A549 (cell line): ENCODE results near the gene MAN1C1. TPM values are rescaled to one million over a fixed set of nuclear protein-coding genes. Genes with fewer than 3 reads are reported as not detected.
A peak's percentile ranks its signal among the peaks of the same experiment; 100 is the strongest.

Source experiments
- ATAC-seq, 2 experiments: fragments of 200-7000 bp in 1 of 2; fragments of >200 bp in 1 of 2; cut with Nextera tagmentation in 1 of 2; cut with Tn5 transposase in 1 of 2; 3 replicates each; pipeline versions ENCODE4 v1.8.0 to v1.9.1; 2018 to 2020; ENCODE audit warnings: mild to moderate bottlenecking in 1 of 2, moderate library complexity in 1 of 2
- CTCF ChIA-PET: fragments of 300-600 bp; sonication (Branson Sonifier 250); formaldehyde crosslinking; extraction: SDS; loops from one replicate; lab custom pipeline; 2021; ENCODE audit warnings: antibody characterized with exemption, inconsistent platforms; lab: Yijun Ruan, JAX
- POLR2A ChIA-PET: fragments of 350-600 bp; formaldehyde crosslinking; extraction: SDS; loops from one replicate; lab custom pipeline; 2021; ENCODE audit warnings: antibody characterized with exemption, inconsistent platforms; lab: Yijun Ruan, JAX
- DNase-seq, 2 experiments: peaks; one replicate each; pipeline versions ENCODE4 v3.0.0 to v3.0.0-alpha.2; 2011 to 2016; ENCODE audit warnings: low read depth in 1 of 2, low spot score in 1 of 2
- FAIRE-seq: peaks from 2 replicates; lab custom pipeline; 2011; peaks lifted over from hg19 to GRCh38; lab: Jason Lieb, UNC
- H3K27ac ChIP-seq, 2 experiments: fragments of >200 bp; sonication (Bioruptor Twin); formaldehyde crosslinking; 3 replicates each; pipeline ENCODE4 v1.5.1; 2016 to 2017
- H3K4me1 ChIP-seq: fragments of >200 bp; sonication (Bioruptor Twin); formaldehyde crosslinking; 3 replicates; pipeline ENCODE4 v1.6.1; 2016
- H3K4me2 ChIP-seq: fragments of >200 bp; sonication (Bioruptor Twin); formaldehyde crosslinking; 3 replicates; pipeline ENCODE4 v1.6.1; 2016
- H3K4me3 ChIP-seq: fragments of >200 bp; sonication (Bioruptor Twin); formaldehyde crosslinking; 3 replicates; pipeline ENCODE4 v1.5.1; 2016
- H3K9me3 ChIP-seq: fragments of >200 bp; sonication (Bioruptor Twin); formaldehyde crosslinking; 3 replicates; pipeline ENCODE4 v1.6.1; 2016
- BHLHE40 ChIP-seq: IDR thresholded peaks from 2 replicates; pipeline ENCODE4 v1.6.1; 2012; ENCODE audit warnings: low read depth, low read length, inconsistent platforms
- CEBPB ChIP-seq, 2 experiments: fragments of >200 bp in 1 of 2; sonication (Bioruptor Twin) in 1 of 2; formaldehyde crosslinking in 1 of 2; IDR thresholded peaks; 2 replicates each; pipeline ENCODE4 v1.6.1; 2012 to 2016
- CHD4 ChIP-seq: fragments of 200-600 bp; sonication (generic); IDR thresholded peaks from 2 replicates; pipeline ENCODE4 v1.6.1; 2016; ENCODE audit warnings: antibody characterized with exemption, mild to moderate bottlenecking, borderline replicate concordance
- EP300 ChIP-seq, 2 experiments: fragments of >200 bp; sonication (Bioruptor Twin); formaldehyde crosslinking; IDR thresholded peaks; 2 replicates in 1 of 2; 3 replicates in 1 of 2; pipeline ENCODE4 v1.6.1; 2016 to 2017
- FOSB ChIP-seq: fragments of 250-450 bp; sonication (Bioruptor Pico); IDR thresholded peaks from 2 replicates; pipeline ENCODE4 v1.5.0; 2020; ENCODE audit warnings: mild to moderate bottlenecking, moderate library complexity
- FOXS1 ChIP-seq: fragments of 250-450 bp; sonication (Bioruptor Pico); IDR thresholded peaks from 2 replicates; pipeline ENCODE4 v1.5.0; 2020; ENCODE audit warnings: mild to moderate bottlenecking, moderate library complexity
- HES2 ChIP-seq: fragments of >200 bp; sonication (Bioruptor Twin); formaldehyde crosslinking; IDR thresholded peaks from 2 replicates; pipeline ENCODE4 v1.6.1; 2016
- HOXA7 ChIP-seq: fragments of 250-450 bp; sonication (Bioruptor Pico); IDR thresholded peaks from 2 replicates; pipeline ENCODE4 v1.5.0; 2020; ENCODE audit warnings: mild to moderate bottlenecking, moderate library complexity
- HOXB13 ChIP-seq: fragments of 250-450 bp; sonication (Bioruptor Pico); IDR thresholded peaks from 2 replicates; pipeline ENCODE4 v1.5.0; 2020; ENCODE audit warnings: low read depth, mild to moderate bottlenecking, moderate library complexity
- JUN ChIP-seq, 2 experiments: fragments of >200 bp; sonication (Bioruptor Twin); formaldehyde crosslinking; IDR thresholded peaks; 2 replicates in 1 of 2; 3 replicates in 1 of 2; pipeline ENCODE4 v1.6.1; 2016 to 2017
- MAFK ChIP-seq: fragments of 450-650 bp; IDR thresholded peaks from 2 replicates; pipeline ENCODE4 v1.6.1; 2014; ENCODE audit not compliant: partially characterized antibody
- MAZ ChIP-seq: fragments of 150-350 bp; IDR thresholded peaks from 2 replicates; pipeline ENCODE4 v1.6.1; 2014; ENCODE audit warnings: antibody characterized with exemption, low read depth, low read length, borderline replicate concordance
- MYC ChIP-seq: IDR thresholded peaks from 2 replicates; pipeline ENCODE4 v1.6.1; 2012; ENCODE audit warnings: mild to moderate bottlenecking, inconsistent platforms, low read length, improper control_type of control experiment, borderline replicate concordance
- NPAS2 ChIP-seq: fragments of 250-450 bp; sonication (Bioruptor Pico); IDR thresholded peaks from 2 replicates; pipeline ENCODE4 v1.8.0; 2022; ENCODE audit warnings: mild to moderate bottlenecking, moderate library complexity, borderline replicate concordance
- REST ChIP-seq: fragments of 200-600 bp; sonication (generic); IDR thresholded peaks from 2 replicates; pipeline ENCODE4 v1.6.1; 2016; ENCODE audit warnings: antibody characterized with exemption, mild to moderate bottlenecking, moderate library complexity
- TFCP2L1 ChIP-seq: fragments of 250-450 bp; sonication (Bioruptor Pico); IDR thresholded peaks from 2 replicates; pipeline ENCODE4 v1.5.0; 2021; ENCODE audit warnings: mild to moderate bottlenecking
- TP53 ChIP-seq: fragments of 250-450 bp; sonication (Bioruptor Pico); IDR thresholded peaks from 2 replicates; pipeline ENCODE4 v1.5.0; 2021; ENCODE audit warnings: mild to moderate bottlenecking, moderate library complexity
- ZC3H11A ChIP-seq: fragments of 450-650 bp; IDR thresholded peaks from 2 replicates; pipeline ENCODE4 v1.6.1; 2014; ENCODE audit warnings: antibody characterized with exemption, mild to moderate bottlenecking
- ZFP36 ChIP-seq: fragments of 450-650 bp; IDR thresholded peaks from 2 replicates; pipeline ENCODE4 v1.6.1; 2014; ENCODE audit warnings: borderline replicate concordance; ENCODE audit not compliant: partially characterized antibody
- ZSCAN20 ChIP-seq: fragments of 250-450 bp; sonication (Bioruptor Pico); IDR thresholded peaks from 2 replicates; pipeline ENCODE4 v1.8.0; 2022; ENCODE audit warnings: mild to moderate bottlenecking, moderate library complexity
- WGBS: methylation state at CpG from one replicate; pipeline ENCODE4 v1.1.6; 2017; ENCODE audit errors: missing lambda C conversion rate; 5-methylcytosine and 5-hydroxymethylcytosine counted together
- polyA plus RNA-seq, 4 experiments: library from polyadenylated mRNA; depleted of rRNA in 3 of 4; stranded (reverse); fragments of >200 nt; fragmentation: RNase III in 1 of 4; extraction: RNeasy Plus Mini Kit Qiagen cat#74134 plus additional on column Dnase treatment in 1 of 4; gene quantifications; 2 replicates in 3 of 4; 3 replicates in 1 of 4; pipeline ENCODE4 v1.2.3, GENCODE V29; 2011 to 2017
- TF ChIP-seq, protein P1 (sequence below): fragments of 150-350 bp; IDR thresholded peaks from 2 replicates; pipeline ENCODE4 v1.6.1; 2014; ENCODE audit warnings: low read depth, mild to moderate bottlenecking, low read length
- TF ChIP-seq, protein P2 (sequence below): fragments of 250-450 bp; sonication (Bioruptor Pico); IDR thresholded peaks from 2 replicates; pipeline ENCODE4 v1.5.0; 2021; ENCODE audit warnings: mild to moderate bottlenecking, moderate library complexity, borderline replicate concordance

The MAN1C1 gene
- polyA plus RNA-seq, 2 of the 4 experiments (the other 2 are of a cell fraction) = 0.22 to 0.27 TPM

DNA sequence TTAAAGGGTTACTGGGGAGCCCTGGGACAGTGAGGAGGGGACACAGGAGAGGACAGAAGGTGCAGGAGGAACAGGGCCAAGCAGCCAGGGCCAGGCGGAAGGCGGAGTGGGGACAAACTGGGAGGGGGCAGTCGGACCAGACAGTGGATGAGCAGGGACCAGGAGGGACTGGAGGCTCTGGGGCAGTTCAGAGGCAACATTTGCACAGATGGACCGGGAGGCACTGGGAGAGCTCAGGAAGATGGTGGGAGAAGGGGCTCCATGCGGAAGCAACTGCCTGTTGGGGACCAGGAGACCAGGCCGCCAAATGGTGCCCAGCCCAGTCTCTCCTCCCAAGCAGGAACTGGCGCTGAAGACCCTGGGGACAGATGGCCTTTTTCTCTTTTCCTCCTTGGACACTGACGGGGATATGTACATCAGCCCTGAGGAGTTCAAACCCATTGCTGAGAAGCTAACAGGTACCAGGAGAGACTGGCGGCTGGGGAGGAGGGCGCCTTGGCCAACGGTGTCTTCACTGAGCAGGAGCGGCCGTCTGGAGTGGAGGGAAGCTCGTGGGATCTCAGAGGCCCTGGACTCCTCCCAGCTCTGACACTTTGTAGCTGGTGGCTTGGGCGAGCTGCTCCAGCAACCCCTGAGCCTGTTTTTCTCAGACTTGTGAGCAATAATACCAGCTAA lies 184.2 kb downstream of the MAN1C1 start:
- peak; percentile 7 to 9; a peak in 3 of 6 replicates for ATAC-seq
- FAIRE-seq = no peak
- ChIA-PET POLR2A (interaction anchor here (0.5 to 1.5 kb wide), 3 partner anchors 8 to 371 kb away, joined by 3 to 6 read pairs (median 5); no protein-coding TSS in a partner anchor), CTCF (interaction anchor here (0.6 to 2.0 kb wide), 6 partner anchors 9 to 377 kb away, joined by 3 to 10 read pairs (median 4); no protein-coding TSS in a partner anchor)
- TF ChIP-seq NPAS2 (no peak), HOXB13 (no peak), TP53 (CRISPR knock-in tag) (no peak), EP300 (IDR thresholded peaks at IDR 0.05) (no peak), ZFP36 (no peak), REST (no peak)
- Histone ChIP-seq H3K4me1 (peaks cover 14% of the 10 kb centered on the region; the same call in 2 of the 3 replicates), H3K9me3 (no peaks in the 10 kb centered on the region), H3K4me3 (peak overlapping the region; percentile 74), H3K4me2 (peak overlapping the region; percentile 97), H3K27ac (peak overlapping the region; percentile 91 to 98)
- 72% methylated on average over 11 of the region's 15 CpGs for WGBS
- DNase-seq = no peak

GRCh38 chr1:25802915-25803314 lies 186.3 kb downstream of the MAN1C1 start:
- H3K9me3 ChIP-seq = no peaks in the 10 kb centered on the region
- no peak overlapping the region for H3K27ac ChIP-seq
- ChIA-PET POLR2A (no interaction called here), CTCF (interaction anchor here (0.7 to 1.5 kb wide), 2 partner anchors 230 to 1387 kb away, joined by 3 to 4 read pairs; partner anchors contain the start of gene NIPAL3)
- H3K4me3 ChIP-seq = no peak overlapping the region
- no peak for FAIRE-seq
- H3K4me1 ChIP-seq = peaks cover 14% of the 10 kb centered on the region; the same call in 2 of the 3 replicates
- WGBS = 82% methylated on average over 6 of the region's 6 CpGs
- no peak for ATAC-seq
- H3K4me2 ChIP-seq = no peak overlapping the region
- no peak for DNase-seq
- TF ChIP-seq HOXA7 (CRISPR knock-in tag) (no peak), MYC (no peak), CEBPB (IDR thresholded peaks at IDR 0.05) (no peak), ZSCAN20 (CRISPR knock-in tag) (no peak), FOSB (no peak), HES2 (no peak), TFCP2L1 (CRISPR knock-in tag) (no peak), JUN (IDR thresholded peaks at IDR 0.05) (no peak), ZC3H11A (no peak)
- TF ChIP-seq, protein P1, sequence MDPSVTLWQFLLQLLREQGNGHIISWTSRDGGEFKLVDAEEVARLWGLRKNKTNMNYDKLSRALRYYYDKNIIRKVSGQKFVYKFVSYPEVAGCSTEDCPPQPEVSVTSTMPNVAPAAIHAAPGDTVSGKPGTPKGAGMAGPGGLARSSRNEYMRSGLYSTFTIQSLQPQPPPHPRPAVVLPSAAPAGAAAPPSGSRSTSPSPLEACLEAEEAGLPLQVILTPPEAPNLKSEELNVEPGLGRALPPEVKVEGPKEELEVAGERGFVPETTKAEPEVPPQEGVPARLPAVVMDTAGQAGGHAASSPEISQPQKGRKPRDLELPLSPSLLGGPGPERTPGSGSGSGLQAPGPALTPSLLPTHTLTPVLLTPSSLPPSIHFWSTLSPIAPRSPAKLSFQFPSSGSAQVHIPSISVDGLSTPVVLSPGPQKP = no peak

DNA sequence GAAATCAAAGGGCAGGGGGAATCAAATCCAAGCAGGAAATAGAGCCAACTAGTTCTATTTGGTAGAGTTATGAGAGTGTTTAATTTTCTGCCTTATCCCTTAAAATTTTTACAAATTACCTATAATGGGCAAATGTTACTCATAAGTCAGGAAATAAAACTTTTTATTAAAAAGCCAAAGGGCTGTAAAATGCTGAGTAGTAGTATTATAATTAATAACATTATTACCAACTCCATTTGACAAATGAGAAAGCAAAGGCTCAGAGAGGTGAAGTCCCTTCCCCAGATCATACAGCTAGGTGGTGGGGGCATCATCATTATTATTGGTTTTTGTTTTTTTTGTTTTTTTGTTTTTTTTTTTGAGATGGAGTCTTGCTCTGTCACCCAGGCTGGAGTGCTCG lies 186.8 kb downstream of the MAN1C1 start:
- no peak for ATAC-seq
- H3K27ac ChIP-seq = no peak overlapping the region
- ChIA-PET CTCF (interaction anchor here (0.7 to 1.5 kb wide), 2 partner anchors 231 to 1388 kb away, joined by 3 to 4 read pairs; partner anchors contain the start of gene NIPAL3), POLR2A (no interaction called here)
- WGBS = 82% methylated on average over 1 of the region's 1 CpG
- FAIRE-seq = no peak
- no peaks in the 10 kb centered on the region for H3K9me3 ChIP-seq
- DNase-seq = no peak
- no peak overlapping the region for H3K4me2 ChIP-seq
- TF ChIP-seq BHLHE40 (no peak), MAZ (no peak), CHD4 (no peak), MAFK (peak; percentile 12), FOXS1 (CRISPR knock-in tag) (no peak), TFCP2L1 (CRISPR knock-in tag) (no peak)
- TF ChIP-seq, protein P2, sequence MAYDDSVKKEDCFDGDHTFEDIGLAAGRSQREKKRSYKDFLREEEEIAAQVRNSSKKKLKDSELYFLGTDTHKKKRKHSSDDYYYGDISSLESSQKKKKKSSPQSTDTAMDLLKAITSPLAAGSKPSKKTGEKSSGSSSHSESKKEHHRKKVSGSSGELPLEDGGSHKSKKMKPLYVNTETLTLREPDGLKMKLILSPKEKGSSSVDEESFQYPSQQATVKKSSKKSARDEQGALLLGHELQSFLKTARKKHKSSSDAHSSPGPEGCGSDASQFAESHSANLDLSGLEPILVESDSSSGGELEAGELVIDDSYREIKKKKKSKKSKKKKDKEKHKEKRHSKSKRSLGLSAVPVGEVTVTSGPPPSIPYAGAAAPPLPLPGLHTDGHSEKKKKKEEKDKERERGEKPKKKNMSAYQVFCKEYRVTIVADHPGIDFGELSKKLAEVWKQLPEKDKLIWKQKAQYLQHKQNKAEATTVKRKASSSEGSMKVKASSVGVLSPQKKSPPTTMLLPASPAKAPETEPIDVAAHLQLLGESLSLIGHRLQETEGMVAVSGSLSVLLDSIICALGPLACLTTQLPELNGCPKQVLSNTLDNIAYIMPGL (CRISPR knock-in tag) = no peak
- TF ChIP-seq, all 56 proteins: peak for 1
- Histone ChIP-seq H3K4me3 (no peak overlapping the region), H3K4me1 (peaks cover 14% of the 10 kb centered on the region; the same call in 2 of the 3 replicates)
